Smooth muscle cell (in vitro differentiated cells): ENCODE data around the gene TPTE. TPM values are rescaled to one million over a fixed set of nuclear protein-coding genes. Genes with fewer than 3 reads are reported as not detected.
"Not testable (repeated sequence)": the region's sequence is repeated elsewhere in the genome, so short reads cannot be mapped to it uniquely, and the experiment has no call there.

Experiments
- DNase-seq: peaks from one replicate; lab custom pipeline; 2025; ENCODE audit not compliant: unreplicated experiment; lab: John Stamatoyannopoulos, UW
- H2AFZ ChIP-seq: fragments of 200-600 bp; sonication (generic); 2 replicates; pipeline ENCODE4 v1.6.0; 2016; ENCODE audit warnings: antibody characterized with exemption, low read depth, mild to moderate bottlenecking
- H3F3A ChIP-seq: fragments of 200-600 bp; sonication (generic); 2 replicates; pipeline ENCODE4 v1.6.0; 2017; ENCODE audit warnings: antibody characterized with exemption, low read depth
- H3K27ac ChIP-seq: fragments of 200-600 bp; sonication (generic); 2 replicates; pipeline ENCODE4 v1.5.1; 2016; ENCODE audit warnings: low read depth, mild to moderate bottlenecking
- H3K27me3 ChIP-seq: fragments of 200-600 bp; sonication (generic); 2 replicates; pipeline ENCODE4 v1.6.1; 2016; ENCODE audit warnings: low read depth, mild to moderate bottlenecking
- H3K36me3 ChIP-seq: fragments of 200-600 bp; sonication (generic); 2 replicates; pipeline ENCODE4 v1.5.1; 2016; ENCODE audit warnings: low read depth
- H3K4me1 ChIP-seq: fragments of 200-600 bp; sonication (generic); 2 replicates; pipeline ENCODE4 v1.5.1; 2016; ENCODE audit warnings: low read depth
- H3K4me2 ChIP-seq: fragments of 200-600 bp; sonication (generic); 2 replicates; pipeline ENCODE4 v1.6.0; 2016; ENCODE audit warnings: mild to moderate bottlenecking
- H3K4me3 ChIP-seq: fragments of 200-600 bp; sonication (generic); 2 replicates; pipeline ENCODE4 v1.5.1; 2016; ENCODE audit warnings: mild to moderate bottlenecking
- H3K79me2 ChIP-seq: fragments of 200-600 bp; sonication (generic); 2 replicates; pipeline ENCODE4 v1.6.0; 2016; ENCODE audit warnings: low read depth, mild to moderate bottlenecking
- H3K9ac ChIP-seq: fragments of 200-600 bp; sonication (generic); 2 replicates; pipeline ENCODE4 v1.6.0; 2016; ENCODE audit warnings: low read depth
- H3K9me3 ChIP-seq: fragments of 200-600 bp; sonication (generic); replicated peaks from 2 replicates; pipeline ENCODE4 v1.5.1; 2016; ENCODE audit warnings: low read depth
- H4K20me1 ChIP-seq: fragments of 200-600 bp; sonication (generic); 2 replicates; pipeline ENCODE4 v1.6.0; 2016; ENCODE audit warnings: low read depth
- WGBS: methylation state at CpG from one replicate; pipeline ENCODE4 v1.1.7; 2016; ENCODE audit warnings: low lambda C conversion rate; 5-methylcytosine and 5-hydroxymethylcytosine counted together
- polyA plus RNA-seq: library from polyadenylated mRNA; unstranded; fragments of >200 nt; fragmentation: Nextera tagmentation; extraction: Ambion mirVana; gene quantifications from 2 replicates; pipeline ENCODE4 v1.2.1, GENCODE V29; 2016
- total RNA-seq: library from RNA; depleted of rRNA; stranded (reverse); fragments of >200 nt; gene quantifications from 2 replicates; pipeline ENCODE4 v1.2.3, GENCODE V29; 2014
- TF ChIP-seq, protein P1 (sequence below): fragments of 200-600 bp; sonication (generic); IDR thresholded peaks from 2 replicates; pipeline ENCODE4 v1.5.1; 2017; ENCODE audit warnings: borderline replicate concordance, mild to moderate bottlenecking, antibody characterized with exemption; ENCODE audit not compliant: insufficient read depth, poor library complexity, severe bottlenecking

Gene TPTE
- total and polyA plus RNA-seq, 2 experiments from 2014 or later, result not detected

DNA sequence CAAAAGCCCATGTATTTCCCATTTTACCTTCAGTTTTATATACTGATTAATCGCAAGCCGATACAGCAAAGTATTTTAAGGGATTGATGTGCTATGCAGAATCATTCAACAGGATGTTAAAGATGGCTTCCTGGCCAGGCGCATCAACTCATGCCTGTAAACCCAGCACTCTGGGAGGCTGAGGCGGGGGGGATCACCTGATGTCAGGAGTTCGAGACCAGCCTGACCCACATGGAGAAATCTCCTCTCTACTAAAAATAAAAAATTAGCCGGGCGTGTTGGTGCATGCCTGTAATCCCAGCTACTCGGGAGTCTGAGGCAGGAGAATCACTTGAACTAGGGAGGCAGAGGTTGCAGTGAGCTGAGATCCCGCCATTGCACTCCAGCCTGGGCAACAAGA is 116.8 kb downstream of the TPTE start:
- not testable (repeated sequence) for H3K4me1 ChIP-seq, H3F3A ChIP-seq, H3K27me3 ChIP-seq, H4K20me1 ChIP-seq, H3K4me3 ChIP-seq, H3K27ac ChIP-seq, DNase-seq, H2AFZ ChIP-seq, H3K36me3 ChIP-seq, H3K79me2 ChIP-seq, H3K4me2 ChIP-seq, H3K9ac ChIP-seq
- 65% methylated on average over 9 of the region's 9 CpGs for WGBS
- peaks cover 19% of the 10 kb centered on the region for H3K9me3 ChIP-seq

DNA sequence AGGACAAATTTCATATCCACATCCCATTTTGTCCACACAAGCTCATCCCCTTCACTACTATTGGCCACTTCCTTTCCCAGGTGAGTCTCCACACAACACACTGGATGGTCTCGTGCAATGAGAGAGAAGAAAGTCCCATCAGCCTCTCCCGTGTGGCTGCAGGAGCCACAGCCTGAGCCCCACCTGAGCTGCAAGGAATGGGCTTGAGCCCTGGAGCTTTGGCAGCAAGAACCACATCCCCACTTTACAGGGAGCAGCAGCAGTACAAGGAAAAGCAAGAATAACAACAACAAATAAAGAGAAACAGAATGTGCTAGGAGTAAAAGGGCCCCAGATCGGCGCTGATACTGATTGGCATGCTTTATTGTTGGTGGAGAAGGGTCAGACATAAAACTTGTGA is 117.7 kb downstream of the TPTE start:
- no peak for DNase-seq
- 68% methylated on average over 4 of the region's 4 CpGs for WGBS
- peaks cover 19% of the 10 kb centered on the region for H3K9me3 ChIP-seq

DNA sequence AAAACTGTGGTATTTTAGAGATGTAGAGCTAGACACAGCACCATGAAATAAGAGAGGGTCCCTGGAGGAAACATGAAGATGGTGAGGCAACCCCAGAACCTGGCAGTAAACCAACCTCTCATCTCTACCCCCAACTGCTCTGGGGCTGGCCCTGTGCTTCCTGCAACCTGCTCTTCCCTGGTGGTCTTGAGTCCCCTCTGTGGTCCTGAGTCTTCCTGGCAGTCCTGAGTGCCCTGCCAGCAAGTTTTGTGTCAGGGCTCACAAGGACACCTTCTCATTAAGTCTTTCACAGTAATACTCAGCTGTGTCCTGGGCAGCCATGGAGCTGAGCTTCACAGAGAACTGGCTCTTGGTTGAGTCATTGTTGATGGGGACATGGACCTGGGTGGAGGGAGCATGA is 118.4 kb downstream of the TPTE start:
- H3K27me3 ChIP-seq, H3K27ac ChIP-seq, H4K20me1 ChIP-seq, H3K36me3 ChIP-seq, H2AFZ ChIP-seq, H3K4me1 ChIP-seq, H3K4me2 ChIP-seq, DNase-seq, H3K9ac ChIP-seq, H3K4me3 ChIP-seq, H3K79me2 ChIP-seq, H3F3A ChIP-seq: not testable (repeated sequence)
- peaks cover 19% of the 10 kb centered on the region for H3K9me3 ChIP-seq

More for the DNA sequence above, 117.7 kb downstream of the TPTE start:
- no peaks in the 10 kb centered on the region for H3K79me2 ChIP-seq
- no peak overlapping the region for H3K4me3 ChIP-seq
- H3F3A ChIP-seq, result no peaks in the 10 kb centered on the region
- H4K20me1 ChIP-seq, result no peaks in the 10 kb centered on the region
- H3K36me3 ChIP-seq, result no peaks in the 10 kb centered on the region
- no peak overlapping the region for H3K9ac ChIP-seq
- no peaks in the 10 kb centered on the region for H3K27me3 ChIP-seq
- H3K4me1 ChIP-seq, result no peaks in the 10 kb centered on the region
- TF ChIP-seq, protein P1, sequence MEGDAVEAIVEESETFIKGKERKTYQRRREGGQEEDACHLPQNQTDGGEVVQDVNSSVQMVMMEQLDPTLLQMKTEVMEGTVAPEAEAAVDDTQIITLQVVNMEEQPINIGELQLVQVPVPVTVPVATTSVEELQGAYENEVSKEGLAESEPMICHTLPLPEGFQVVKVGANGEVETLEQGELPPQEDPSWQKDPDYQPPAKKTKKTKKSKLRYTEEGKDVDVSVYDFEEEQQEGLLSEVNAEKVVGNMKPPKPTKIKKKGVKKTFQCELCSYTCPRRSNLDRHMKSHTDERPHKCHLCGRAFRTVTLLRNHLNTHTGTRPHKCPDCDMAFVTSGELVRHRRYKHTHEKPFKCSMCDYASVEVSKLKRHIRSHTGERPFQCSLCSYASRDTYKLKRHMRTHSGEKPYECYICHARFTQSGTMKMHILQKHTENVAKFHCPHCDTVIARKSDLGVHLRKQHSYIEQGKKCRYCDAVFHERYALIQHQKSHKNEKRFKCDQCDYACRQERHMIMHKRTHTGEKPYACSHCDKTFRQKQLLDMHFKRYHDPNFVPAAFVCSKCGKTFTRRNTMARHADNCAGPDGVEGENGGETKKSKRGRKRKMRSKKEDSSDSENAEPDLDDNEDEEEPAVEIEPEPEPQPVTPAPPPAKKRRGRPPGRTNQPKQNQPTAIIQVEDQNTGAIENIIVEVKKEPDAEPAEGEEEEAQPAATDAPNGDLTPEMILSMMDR, result no peak
- no peak overlapping the region for H3K4me2 ChIP-seq
- no peak overlapping the region for H3K27ac ChIP-seq
- no peak overlapping the region for H2AFZ ChIP-seq

DNA sequence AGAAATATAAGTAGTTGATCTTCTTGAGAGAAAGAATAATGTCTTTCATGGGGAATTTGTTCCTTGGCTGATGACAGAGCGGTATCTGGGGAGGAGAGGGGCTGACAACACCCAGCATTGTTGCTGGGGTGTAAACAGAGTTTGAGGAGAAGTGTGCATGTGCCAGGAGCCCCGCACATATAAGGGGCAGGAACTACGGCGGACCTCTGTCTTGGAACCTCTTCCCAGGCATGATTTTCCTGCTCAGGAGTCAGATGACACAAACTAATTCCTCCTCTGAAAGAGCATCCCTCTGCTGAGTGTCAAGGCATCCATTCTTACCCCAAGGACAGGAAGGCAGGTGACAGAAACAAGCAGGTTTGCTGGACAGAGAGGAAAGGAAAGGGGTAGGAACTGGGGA is 119.1 kb downstream of the TPTE start:
- no peak for DNase-seq
- WGBS, result 51% methylated on average over 4 of the region's 4 CpGs
- H2AFZ ChIP-seq, result no peak overlapping the region
- H4K20me1 ChIP-seq, result no peaks in the 10 kb centered on the region
- no peaks in the 10 kb centered on the region for H3K36me3 ChIP-seq
- no peak overlapping the region for H3K4me2 ChIP-seq
- H3K4me1 ChIP-seq, result no peaks in the 10 kb centered on the region
- TF ChIP-seq, protein P1, result no peak
- no peaks in the 10 kb centered on the region for H3F3A ChIP-seq
- no peak overlapping the region for H3K27ac ChIP-seq
- no peak overlapping the region for H3K4me3 ChIP-seq
- H3K27me3 ChIP-seq, result no peaks in the 10 kb centered on the region
- peaks cover 19% of the 10 kb centered on the region for H3K9me3 ChIP-seq
- no peaks in the 10 kb centered on the region for H3K79me2 ChIP-seq
- H3K9ac ChIP-seq, result no peak overlapping the region

DNA sequence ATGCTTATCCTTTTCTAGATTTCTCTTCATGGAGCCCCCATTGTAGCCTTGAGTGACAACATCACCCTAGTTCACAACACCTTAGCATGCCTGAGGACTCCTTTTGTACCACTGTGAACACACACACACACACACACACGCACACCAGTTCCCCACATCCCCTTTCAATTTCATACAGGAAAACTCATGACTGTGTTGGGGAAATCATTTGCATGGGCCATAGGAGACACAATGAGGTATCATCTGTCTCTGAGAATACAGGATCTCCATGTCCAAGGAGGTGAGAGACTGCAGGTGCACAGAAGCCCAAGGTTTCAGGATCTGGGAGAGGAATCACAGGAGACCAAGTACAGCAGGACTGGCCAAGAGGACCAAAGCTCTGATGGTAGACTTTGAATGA is 119.7 kb downstream of the TPTE start:
- no peak overlapping the region for H3K4me2 ChIP-seq
- H3F3A ChIP-seq, result no peaks in the 10 kb centered on the region
- no peaks in the 10 kb centered on the region for H4K20me1 ChIP-seq
- H3K9me3 ChIP-seq, result peaks cover 19% of the 10 kb centered on the region
- no peaks in the 10 kb centered on the region for H3K36me3 ChIP-seq
- no peaks in the 10 kb centered on the region for H3K27me3 ChIP-seq
- H3K79me2 ChIP-seq, result no peaks in the 10 kb centered on the region
- WGBS, result 65% methylated on average over 1 of the region's 1 CpG
- H3K4me3 ChIP-seq, result no peak overlapping the region
- H3K27ac ChIP-seq, result no peak overlapping the region
- no peak overlapping the region for H2AFZ ChIP-seq
- TF ChIP-seq, protein P1, result no peak
- DNase-seq, result no peak
- H3K9ac ChIP-seq, result no peak overlapping the region
- H3K4me1 ChIP-seq, result no peaks in the 10 kb centered on the region

DNA sequence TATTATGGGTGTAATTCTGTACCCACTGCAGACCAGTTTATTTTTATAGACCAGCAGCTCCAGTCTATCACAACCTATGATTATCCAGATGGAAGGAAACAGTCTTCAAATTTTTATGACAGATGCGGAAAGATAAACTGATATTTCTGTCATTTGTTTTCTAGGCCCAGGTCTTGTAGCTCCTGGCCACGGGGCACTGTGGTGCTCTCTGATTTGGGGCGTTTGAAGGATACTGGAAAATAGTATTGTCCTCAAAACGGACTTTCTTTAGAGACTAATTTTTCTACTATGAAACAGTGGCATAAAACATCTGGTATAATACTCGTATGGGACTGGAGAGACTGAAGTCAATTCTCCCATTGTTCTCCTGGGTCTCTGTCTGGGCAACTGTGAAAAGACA is 124.3 kb downstream of the TPTE start:
- not testable (repeated sequence) for H2AFZ ChIP-seq, H4K20me1 ChIP-seq, H3K27me3 ChIP-seq, H3K4me3 ChIP-seq, H3K36me3 ChIP-seq, DNase-seq, H3K27ac ChIP-seq, H3F3A ChIP-seq, H3K4me2 ChIP-seq, H3K4me1 ChIP-seq, H3K9ac ChIP-seq, H3K79me2 ChIP-seq
- H3K9me3 ChIP-seq, result peaks cover 14% of the 10 kb centered on the region
- 44% methylated on average over 5 of the region's 5 CpGs for WGBS
